ENCODE data around the gene SEL1L.

SEL1L gene

DNA sequence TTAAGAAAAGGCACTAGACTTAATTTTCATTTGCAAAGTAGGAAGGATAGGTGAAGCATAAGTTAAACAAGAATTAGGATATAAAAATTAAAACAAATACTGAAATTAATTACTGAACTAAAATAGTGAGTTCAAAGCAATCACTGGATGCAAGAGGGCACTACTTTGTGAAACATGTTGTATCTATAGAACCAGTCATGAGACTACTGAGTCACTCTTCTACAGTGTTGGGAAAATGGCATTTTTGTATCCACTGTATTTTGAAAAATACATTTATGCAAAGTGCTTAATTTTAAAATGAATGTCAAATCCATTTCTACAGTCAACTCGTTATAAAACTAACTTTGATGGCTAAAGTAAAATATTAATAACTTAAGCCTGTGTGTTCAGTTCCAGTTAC lies 47.9 kb downstream of the SEL1L start:
- TF ChIP-seq, protein P1, sequence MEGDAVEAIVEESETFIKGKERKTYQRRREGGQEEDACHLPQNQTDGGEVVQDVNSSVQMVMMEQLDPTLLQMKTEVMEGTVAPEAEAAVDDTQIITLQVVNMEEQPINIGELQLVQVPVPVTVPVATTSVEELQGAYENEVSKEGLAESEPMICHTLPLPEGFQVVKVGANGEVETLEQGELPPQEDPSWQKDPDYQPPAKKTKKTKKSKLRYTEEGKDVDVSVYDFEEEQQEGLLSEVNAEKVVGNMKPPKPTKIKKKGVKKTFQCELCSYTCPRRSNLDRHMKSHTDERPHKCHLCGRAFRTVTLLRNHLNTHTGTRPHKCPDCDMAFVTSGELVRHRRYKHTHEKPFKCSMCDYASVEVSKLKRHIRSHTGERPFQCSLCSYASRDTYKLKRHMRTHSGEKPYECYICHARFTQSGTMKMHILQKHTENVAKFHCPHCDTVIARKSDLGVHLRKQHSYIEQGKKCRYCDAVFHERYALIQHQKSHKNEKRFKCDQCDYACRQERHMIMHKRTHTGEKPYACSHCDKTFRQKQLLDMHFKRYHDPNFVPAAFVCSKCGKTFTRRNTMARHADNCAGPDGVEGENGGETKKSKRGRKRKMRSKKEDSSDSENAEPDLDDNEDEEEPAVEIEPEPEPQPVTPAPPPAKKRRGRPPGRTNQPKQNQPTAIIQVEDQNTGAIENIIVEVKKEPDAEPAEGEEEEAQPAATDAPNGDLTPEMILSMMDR (conservative IDR thresholded peaks at IDR 0.05; ENCODE audit: low read length), result no peak
- H3K4me3 ChIP-seq (ENCODE audit: low read length), result no peak overlapping the region
- DNase-seq (ENCODE audit: low read depth), result no peak

DNA sequence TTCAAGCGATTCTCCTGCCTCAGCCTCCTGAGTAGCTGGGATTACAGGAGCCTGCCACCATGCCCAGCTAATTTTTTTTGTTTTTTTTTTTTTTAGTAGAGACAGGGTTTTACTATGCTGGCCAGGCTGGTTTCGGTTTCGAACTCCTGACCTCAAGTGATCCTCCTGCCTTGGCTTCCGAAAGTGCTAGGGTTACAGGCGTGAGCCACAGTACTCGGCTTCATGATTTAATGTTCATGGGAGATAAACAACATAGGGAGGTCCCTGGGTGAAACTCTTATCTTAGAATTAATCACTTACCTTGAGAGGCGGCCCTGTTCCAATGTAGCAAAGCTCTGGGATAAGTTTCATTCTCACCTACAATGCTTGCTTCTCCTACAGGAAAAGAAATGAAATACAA lies 48.3 kb downstream of the SEL1L start:
- DNase-seq (ENCODE audit: low read depth), result no peak
- H3K4me3 ChIP-seq (ENCODE audit: low read length), result no peak overlapping the region
- TF ChIP-seq, protein P1 (conservative IDR thresholded peaks at IDR 0.05; ENCODE audit: low read length), result no peak

DNA sequence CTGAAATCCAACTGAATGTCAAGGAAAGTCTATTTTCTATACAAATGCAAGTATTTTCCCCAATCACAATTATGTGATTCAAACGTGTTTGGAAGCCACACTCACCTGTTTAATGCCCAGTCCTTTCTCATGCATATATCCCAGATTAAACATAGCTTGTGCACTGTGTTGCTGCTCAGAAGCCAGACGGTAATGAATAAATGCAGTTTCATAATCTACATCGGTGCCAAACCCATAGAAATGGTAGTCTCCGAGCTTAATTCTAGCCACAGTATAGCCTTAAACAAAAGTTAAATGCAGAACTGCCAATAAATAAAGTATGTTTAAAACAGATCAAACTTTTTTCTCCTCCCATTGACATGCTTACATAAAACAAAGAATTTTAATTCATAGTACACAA lies 49.5 kb downstream of the SEL1L start:
- TF ChIP-seq, protein P1 (conservative IDR thresholded peaks at IDR 0.05; ENCODE audit: low read length), result no peak
- H3K4me3 ChIP-seq (ENCODE audit: low read length), result no peak overlapping the region
- DNase-seq (ENCODE audit: low read depth), result no peak

DNA sequence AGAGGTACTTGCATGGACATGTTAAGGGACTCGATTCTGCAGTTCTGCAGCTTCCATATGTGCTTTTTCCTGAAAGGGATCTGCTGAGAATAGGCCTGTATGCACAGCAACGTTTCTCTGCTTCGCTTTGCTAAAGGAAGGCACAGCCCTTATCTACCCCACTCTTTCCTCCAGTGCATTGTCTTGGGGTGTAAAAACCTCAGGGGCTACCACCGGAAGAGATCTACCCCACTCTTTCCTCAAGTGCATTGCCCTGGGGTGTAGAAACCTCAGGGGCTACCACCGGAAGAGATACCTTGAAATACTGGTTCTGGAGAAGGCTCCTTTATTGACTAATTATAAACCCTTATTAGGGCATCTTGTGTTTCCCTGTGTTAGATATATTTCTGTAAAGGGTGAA lies 52.9 kb downstream of the SEL1L start:
- DNase-seq (ENCODE audit: low read depth), result no peak
- no peak overlapping the region for H3K4me3 ChIP-seq (ENCODE audit: low read length)
- TF ChIP-seq, protein P1 (conservative IDR thresholded peaks at IDR 0.05; ENCODE audit: low read length), result no peak

DNA sequence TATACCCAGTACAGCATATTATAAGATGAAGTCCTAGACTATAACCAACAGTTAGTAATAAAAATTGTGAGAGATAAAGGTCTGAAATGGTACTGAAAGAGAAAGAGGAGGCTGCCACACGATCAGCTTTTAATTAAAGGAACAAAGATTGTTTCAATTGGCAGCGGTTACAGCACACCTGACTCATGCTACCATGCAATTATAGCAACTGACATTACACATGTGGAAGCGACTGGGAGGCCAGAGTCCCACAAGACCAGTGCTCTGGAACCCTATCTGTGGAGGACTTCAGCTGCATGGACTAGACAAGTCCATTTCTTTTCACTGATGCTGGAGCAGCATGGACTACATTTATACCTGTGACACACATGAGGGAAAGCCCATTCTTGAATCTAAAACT lies 55.2 kb downstream of the SEL1L start:
- no peak for DNase-seq (ENCODE audit: low read depth)
- no peak overlapping the region for H3K4me3 ChIP-seq (ENCODE audit: low read length)
- TF ChIP-seq, protein P1 (conservative IDR thresholded peaks at IDR 0.05; ENCODE audit: low read length), result no peak

DNA sequence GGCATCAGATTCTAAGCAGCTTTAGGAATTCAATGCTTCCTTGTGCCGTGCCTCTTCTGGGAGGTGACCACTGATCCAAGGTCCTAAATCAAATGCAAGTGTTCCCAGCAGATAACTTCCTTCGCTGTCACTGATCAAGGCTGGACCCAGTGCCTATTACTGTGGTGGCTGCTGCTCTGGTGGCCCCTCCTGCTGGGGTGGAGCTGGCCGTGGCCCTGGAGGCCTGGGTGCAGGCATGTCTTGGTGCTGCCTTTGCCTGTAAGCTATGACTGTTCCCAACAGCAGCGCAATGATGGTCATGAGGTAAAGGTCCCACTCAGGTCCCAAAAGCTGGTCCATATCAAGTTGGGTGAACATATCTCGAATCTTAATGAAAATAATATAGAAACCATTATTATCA lies 56.8 kb downstream of the SEL1L start:
- H3K4me3 ChIP-seq (ENCODE audit: low read length), result no peak overlapping the region
- no peak for DNase-seq (ENCODE audit: low read depth)
- TF ChIP-seq, protein P1 (conservative IDR thresholded peaks at IDR 0.05; ENCODE audit: low read length), result no peak

DNA sequence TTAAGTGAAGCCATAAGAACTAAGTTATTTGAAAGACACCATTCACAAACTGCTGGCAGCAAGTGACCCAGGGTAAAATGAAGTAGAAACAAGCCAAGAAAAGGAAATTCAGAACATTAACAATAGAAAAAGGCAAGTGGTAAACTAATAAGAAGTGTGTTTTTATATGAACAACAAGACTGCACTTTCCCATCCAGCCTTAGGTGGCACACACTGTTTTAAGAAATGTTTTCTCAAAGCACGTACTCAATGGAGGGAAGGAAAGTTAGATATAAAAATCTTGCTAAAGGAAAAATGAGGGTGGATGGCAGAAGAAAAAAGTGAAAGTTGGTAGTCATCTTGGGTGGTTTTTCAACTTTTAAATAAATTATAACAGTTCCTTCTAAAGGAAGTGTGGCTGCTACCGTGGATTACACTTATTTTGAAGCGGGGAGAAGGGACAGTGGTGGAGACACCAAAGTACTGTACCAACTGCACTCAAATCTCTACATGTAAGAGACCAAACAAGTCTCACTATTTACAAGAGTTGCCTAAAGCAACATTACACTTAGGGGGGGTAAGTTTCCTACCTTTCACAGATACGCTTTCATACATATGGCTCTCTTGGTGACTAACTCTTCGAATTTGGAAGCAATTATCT lies 58.8 kb downstream of the SEL1L start:
- no peak overlapping the region for H3K4me3 ChIP-seq (ENCODE audit: low read length)
- no peak for DNase-seq (ENCODE audit: low read depth)
- TF ChIP-seq, protein P1 (conservative IDR thresholded peaks at IDR 0.05; ENCODE audit: low read length), result no peak

Data from AG10803 (cell line).